ENCODE data around the gene DAW1. TPM values are rescaled to one million over a fixed set of nuclear protein-coding genes. Genes with fewer than 3 reads are reported as not detected.
A peak's percentile ranks its signal among the peaks of the same experiment; 100 is the strongest.

The DAW1 gene
- total and polyA plus RNA-seq, 2 of the 13 experiments (the other 11 are each of a cell fraction or from before 2014, with no cell fraction given): not detected

DNA sequence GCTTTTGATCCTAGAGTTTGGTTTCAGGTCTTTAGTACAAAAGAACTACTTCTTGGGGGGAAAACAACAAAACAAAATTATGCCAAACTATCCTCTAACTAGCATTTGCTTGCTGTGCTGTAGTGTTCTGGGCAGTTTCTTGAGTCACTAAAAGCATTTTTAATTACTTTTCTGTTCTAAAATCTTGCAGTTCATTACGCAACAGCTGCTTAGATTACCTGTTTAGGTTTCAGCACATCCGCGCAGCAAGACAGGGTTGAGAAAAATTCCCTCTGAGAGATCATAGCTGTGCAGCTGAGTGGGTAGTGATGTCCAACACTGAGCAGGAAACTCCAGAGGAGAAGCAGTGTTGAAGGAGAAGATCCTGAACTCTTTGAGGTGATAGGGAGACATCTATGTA, 9.0 kb downstream of the DAW1 start:
- ChIA-PET CTCF (ENCODE audit: low intra/inter-chr PET ratio, low total read pairs) (no interaction called here), POLR2A (no interaction called here)
- H2AFZ ChIP-seq (ENCODE audit: low read length): no peak overlapping the region
- ATAC-seq: no peak
- intact Hi-C loops (cut with micrococcal nuclease; ENCODE audit: unreplicated experiment) (no loop called here), in situ Hi-C loops (cut with HindIII; ENCODE audit: extremely low pct_ligation_motif_present, low pct_unique_long_range_greater_than_20kb) (loop anchor here (10.0 kb wide), 1 partner anchor 226 kb away; no protein-coding TSS in a partner anchor)
- no peak for DNase-seq (ENCODE audit: low spot score)
- H3K36me3 ChIP-seq (replicated peaks in 1 of 2; ENCODE audit: control insufficient read depth in 1 of 2, insufficient read depth in 2 of 2, low read length in 2 of 2): no peaks in the 10 kb centered on the region
- WGBS (ENCODE audit: low lambda C conversion rate): 34% methylated on average over 3 of the region's 3 CpGs
- FAIRE-seq: no peak
- no peaks in the 10 kb centered on the region for H3K9me3 ChIP-seq (ENCODE audit: low read length)
- no peak overlapping the region for H3K27ac ChIP-seq (ENCODE audit: extremely low read length, insufficient read depth, low read length)
- TF ChIP-seq CEBPB (IDR thresholded peaks at IDR 0.05; ENCODE audit: borderline replicate concordance, low read depth, low read length): peak; percentile 75
- TF ChIP-seq ETV6 (CRISPR knock-in tag; conservative IDR thresholded peaks at IDR 0.05): no peak
- BruUV-seq (replicated peaks): no TSS peak
- H3K4me3 ChIP-seq (replicated peaks in 1 of 3; ENCODE audit: insufficient read depth in 1 of 3, low read depth in 2 of 3, low read length in 3 of 3): no peak overlapping the region
- no peak overlapping the region for H3K9ac ChIP-seq (ENCODE audit: insufficient read depth, low read depth, low read length)
- H3K27me3 ChIP-seq (ENCODE audit: control insufficient read depth in 1 of 2, insufficient read depth in 2 of 2, low read length in 2 of 2): no peaks in the 10 kb centered on the region; a peak in 3 of 5 replicates
- no peaks in the 10 kb centered on the region for H4K20me1 ChIP-seq (ENCODE audit: insufficient read depth, low read length)
- H3K79me2 ChIP-seq (ENCODE audit: insufficient read depth, low read length): no peaks in the 10 kb centered on the region
- peaks cover 14% of the 10 kb centered on the region; the same call in 1 of the 2 replicates for H3K4me1 ChIP-seq (ENCODE audit: insufficient read depth, low read length)
- H3K4me2 ChIP-seq (ENCODE audit: low read depth, low read length): no peak overlapping the region

DNA sequence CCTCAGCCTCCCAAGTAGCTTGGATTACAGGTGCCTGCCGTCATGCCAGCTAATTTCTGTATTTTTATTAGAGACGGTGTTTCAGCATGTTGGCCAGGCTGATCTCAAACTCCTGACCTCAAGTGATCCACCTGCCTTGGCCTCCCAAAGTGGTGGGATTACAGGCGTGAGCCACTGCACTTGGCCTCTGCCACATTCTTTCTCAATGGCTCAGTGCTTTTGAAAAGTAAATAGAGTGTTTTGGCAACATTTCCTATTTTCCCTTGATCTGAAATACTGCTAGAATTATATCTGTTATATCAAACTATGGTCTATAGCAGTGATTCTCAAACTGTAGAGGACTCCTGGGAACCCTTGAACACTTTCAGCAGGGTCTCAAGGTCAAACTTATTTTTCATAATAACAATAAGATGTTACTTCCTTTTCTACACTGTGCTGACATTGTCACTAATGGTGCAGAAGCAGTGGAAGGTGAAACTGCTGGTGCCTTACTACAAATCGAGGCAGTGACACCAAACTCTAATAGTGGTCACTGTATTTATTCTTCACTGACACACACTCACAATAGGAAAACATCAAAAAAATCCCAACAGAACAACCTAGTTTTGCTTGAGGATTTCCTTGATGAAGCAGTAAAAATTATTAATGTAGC, 10.6 kb downstream of the DAW1 start:
- no peak overlapping the region for H2AFZ ChIP-seq (ENCODE audit: low read length)
- TF ChIP-seq, protein P1, sequence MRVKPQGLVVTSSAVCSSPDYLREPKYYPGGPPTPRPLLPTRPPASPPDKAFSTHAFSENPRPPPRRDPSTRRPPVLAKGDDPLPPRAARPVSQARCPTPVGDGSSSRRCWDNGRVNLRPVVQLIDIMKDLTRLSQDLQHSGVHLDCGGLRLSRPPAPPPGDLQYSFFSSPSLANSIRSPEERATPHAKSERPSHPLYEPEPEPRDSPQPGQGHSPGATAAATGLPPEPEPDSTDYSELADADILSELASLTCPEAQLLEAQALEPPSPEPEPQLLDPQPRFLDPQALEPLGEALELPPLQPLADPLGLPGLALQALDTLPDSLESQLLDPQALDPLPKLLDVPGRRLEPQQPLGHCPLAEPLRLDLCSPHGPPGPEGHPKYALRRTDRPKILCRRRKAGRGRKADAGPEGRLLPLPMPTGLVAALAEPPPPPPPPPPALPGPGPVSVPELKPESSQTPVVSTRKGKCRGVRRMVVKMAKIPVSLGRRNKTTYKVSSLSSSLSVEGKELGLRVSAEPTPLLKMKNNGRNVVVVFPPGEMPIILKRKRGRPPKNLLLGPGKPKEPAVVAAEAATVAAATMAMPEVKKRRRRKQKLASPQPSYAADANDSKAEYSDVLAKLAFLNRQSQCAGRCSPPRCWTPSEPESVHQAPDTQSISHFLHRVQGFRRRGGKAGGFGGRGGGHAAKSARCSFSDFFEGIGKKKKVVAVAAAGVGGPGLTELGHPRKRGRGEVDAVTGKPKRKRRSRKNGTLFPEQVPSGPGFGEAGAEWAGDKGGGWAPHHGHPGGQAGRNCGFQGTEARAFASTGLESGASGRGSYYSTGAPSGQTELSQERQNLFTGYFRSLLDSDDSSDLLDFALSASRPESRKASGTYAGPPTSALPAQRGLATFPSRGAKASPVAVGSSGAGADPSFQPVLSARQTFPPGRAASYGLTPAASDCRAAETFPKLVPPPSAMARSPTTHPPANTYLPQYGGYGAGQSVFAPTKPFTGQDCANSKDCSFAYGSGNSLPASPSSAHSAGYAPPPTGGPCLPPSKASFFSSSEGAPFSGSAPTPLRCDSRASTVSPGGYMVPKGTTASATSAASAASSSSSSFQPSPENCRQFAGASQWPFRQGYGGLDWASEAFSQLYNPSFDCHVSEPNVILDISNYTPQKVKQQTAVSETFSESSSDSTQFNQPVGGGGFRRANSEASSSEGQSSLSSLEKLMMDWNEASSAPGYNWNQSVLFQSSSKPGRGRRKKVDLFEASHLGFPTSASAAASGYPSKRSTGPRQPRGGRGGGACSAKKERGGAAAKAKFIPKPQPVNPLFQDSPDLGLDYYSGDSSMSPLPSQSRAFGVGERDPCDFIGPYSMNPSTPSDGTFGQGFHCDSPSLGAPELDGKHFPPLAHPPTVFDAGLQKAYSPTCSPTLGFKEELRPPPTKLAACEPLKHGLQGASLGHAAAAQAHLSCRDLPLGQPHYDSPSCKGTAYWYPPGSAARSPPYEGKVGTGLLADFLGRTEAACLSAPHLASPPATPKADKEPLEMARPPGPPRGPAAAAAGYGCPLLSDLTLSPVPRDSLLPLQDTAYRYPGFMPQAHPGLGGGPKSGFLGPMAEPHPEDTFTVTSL (CRISPR knock-in tag; IDR thresholded peaks at IDR 0.05; ENCODE audit: borderline replicate concordance): 0 out of 2 replicates have a peak, but pooled peaks have one; percentile 22
- TF ChIP-seq, protein P2, sequence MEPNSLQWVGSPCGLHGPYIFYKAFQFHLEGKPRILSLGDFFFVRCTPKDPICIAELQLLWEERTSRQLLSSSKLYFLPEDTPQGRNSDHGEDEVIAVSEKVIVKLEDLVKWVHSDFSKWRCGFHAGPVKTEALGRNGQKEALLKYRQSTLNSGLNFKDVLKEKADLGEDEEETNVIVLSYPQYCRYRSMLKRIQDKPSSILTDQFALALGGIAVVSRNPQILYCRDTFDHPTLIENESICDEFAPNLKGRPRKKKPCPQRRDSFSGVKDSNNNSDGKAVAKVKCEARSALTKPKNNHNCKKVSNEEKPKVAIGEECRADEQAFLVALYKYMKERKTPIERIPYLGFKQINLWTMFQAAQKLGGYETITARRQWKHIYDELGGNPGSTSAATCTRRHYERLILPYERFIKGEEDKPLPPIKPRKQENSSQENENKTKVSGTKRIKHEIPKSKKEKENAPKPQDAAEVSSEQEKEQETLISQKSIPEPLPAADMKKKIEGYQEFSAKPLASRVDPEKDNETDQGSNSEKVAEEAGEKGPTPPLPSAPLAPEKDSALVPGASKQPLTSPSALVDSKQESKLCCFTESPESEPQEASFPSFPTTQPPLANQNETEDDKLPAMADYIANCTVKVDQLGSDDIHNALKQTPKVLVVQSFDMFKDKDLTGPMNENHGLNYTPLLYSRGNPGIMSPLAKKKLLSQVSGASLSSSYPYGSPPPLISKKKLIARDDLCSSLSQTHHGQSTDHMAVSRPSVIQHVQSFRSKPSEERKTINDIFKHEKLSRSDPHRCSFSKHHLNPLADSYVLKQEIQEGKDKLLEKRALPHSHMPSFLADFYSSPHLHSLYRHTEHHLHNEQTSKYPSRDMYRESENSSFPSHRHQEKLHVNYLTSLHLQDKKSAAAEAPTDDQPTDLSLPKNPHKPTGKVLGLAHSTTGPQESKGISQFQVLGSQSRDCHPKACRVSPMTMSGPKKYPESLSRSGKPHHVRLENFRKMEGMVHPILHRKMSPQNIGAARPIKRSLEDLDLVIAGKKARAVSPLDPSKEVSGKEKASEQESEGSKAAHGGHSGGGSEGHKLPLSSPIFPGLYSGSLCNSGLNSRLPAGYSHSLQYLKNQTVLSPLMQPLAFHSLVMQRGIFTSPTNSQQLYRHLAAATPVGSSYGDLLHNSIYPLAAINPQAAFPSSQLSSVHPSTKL (CRISPR knock-in tag; IDR thresholded peaks at IDR 0.05): peak; percentile 48
- TF ChIP-seq ZZZ3 (CRISPR knock-in tag; IDR thresholded peaks at IDR 0.05; ENCODE audit: borderline replicate concordance): no peak
- 0 out of 2 replicates have a peak, but pooled peaks have one; percentile 31 for TF ChIP-seq FOXA3 (CRISPR knock-in tag; IDR thresholded peaks at IDR 0.05)
- TF ChIP-seq ZFP1 (CRISPR knock-in tag; IDR thresholded peaks at IDR 0.05): no peak
- TF ChIP-seq HOXA9 (CRISPR knock-in tag; IDR thresholded peaks at IDR 0.05; ENCODE audit: borderline replicate concordance): no peak

More for the DNA sequence above, 10.6 kb downstream of the DAW1 start:
- H3K4me2 ChIP-seq (ENCODE audit: low read depth, low read length): no peak overlapping the region
- POLR2A ChIA-PET: no interaction called here
- H4K20me1 ChIP-seq (ENCODE audit: insufficient read depth, low read length): no peaks in the 10 kb centered on the region
- ATAC-seq (no peak), DNase-seq (ENCODE audit: low spot score) (no peak), FAIRE-seq (no peak)
- H3K4me1 ChIP-seq (ENCODE audit: insufficient read depth, low read length): peaks cover 20% of the 10 kb centered on the region; the same call in 1 of the 2 replicates
- in situ Hi-C loops (cut with HindIII; ENCODE audit: extremely low pct_ligation_motif_present, low pct_unique_long_range_greater_than_20kb) (loop anchor here (10.0 kb wide), 1 partner anchor 227 kb away; no protein-coding TSS in a partner anchor), intact Hi-C loops (cut with micrococcal nuclease; ENCODE audit: unreplicated experiment) (no loop called here)
- no peaks in the 10 kb centered on the region for H3K9me3 ChIP-seq (ENCODE audit: low read length)
- no peaks in the 10 kb centered on the region; a peak in 2 of 5 replicates for H3K27me3 ChIP-seq (ENCODE audit: control insufficient read depth in 1 of 2, insufficient read depth in 2 of 2, low read length in 2 of 2)
- CTCF ChIA-PET (ENCODE audit: low intra/inter-chr PET ratio, low total read pairs): no interaction called here
- H3K4me3 ChIP-seq (replicated peaks in 1 of 3; ENCODE audit: insufficient read depth in 1 of 3, low read depth in 2 of 3, low read length in 3 of 3): no peak overlapping the region
- BruUV-seq (replicated peaks): no TSS peak
- no peak overlapping the region for H3K9ac ChIP-seq (ENCODE audit: insufficient read depth, low read depth, low read length)
- WGBS (ENCODE audit: low lambda C conversion rate): 16% methylated on average over 4 of the region's 4 CpGs
- H3K27ac ChIP-seq (ENCODE audit: extremely low read length, insufficient read depth, low read length): no peak overlapping the region
- H3K36me3 ChIP-seq (replicated peaks in 1 of 2; ENCODE audit: control insufficient read depth in 1 of 2, insufficient read depth in 2 of 2, low read length in 2 of 2): no peaks in the 10 kb centered on the region
- H3K79me2 ChIP-seq (ENCODE audit: insufficient read depth, low read length): no peaks in the 10 kb centered on the region

Measured in HepG2 (cell line).